HG03060 (cell line): ENCODE data around the gene WWOX.

ENCODE experiments used
- ATAC-seq: cut with Tn5 transposase; IDR thresholded peaks from one replicate; pipeline ENCODE4 v1.9.1; 2021; ENCODE audit warnings: low read depth, moderate number of reproducible peaks; ENCODE audit not compliant: unreplicated experiment

Gene WWOX

DNA sequence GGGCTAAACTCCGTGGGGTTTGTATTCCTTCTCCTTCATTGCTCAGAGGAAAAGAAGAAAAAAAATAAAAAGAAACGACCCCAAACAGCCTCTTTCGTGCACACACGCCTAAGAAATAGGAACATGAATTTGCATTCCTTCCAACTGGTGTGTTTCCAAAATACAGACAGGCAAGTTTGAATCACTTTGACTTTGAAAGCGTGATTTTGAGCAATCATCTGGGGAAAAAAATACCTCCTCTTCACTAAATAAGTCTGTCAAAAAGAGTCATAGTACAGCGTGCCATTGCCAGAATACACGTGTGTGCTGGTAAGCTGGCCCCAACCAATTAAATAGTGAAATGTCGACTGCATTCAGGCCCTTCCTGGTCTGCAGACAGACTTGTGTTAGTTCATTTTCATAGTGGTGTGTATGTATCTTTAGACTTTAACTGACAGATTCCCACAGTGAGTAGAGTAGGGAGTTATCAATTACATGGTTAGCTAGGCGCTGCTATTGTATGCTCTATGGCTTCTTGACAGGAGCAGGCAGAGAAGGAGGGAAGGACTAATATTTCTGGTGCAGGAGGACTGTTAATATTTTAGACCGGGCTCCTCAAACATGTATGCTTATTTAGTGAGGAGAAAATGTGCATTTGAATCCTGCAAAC lies 882.8 kb downstream of the WWOX start:
- no peak for ATAC-seq

DNA sequence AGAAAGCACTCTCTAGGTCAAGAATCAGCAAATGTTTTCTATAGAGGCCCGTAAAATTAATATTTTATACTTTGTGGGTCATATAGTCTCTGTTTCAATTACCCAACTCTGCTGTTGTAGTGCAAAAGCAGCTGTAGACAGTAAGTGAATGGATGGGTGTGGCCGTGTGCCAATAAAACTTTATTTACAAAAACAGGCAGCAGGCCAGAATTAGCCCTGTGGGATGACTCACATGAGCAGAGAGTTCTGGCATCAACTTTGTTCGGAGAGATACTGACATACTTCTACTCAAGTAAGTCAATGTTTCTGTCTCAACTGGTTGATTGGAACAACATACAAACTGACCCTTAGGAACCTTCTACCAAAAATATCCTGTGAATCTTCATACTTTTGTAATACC lies 884.9 kb downstream of the WWOX start:
- ATAC-seq, result no peak

DNA sequence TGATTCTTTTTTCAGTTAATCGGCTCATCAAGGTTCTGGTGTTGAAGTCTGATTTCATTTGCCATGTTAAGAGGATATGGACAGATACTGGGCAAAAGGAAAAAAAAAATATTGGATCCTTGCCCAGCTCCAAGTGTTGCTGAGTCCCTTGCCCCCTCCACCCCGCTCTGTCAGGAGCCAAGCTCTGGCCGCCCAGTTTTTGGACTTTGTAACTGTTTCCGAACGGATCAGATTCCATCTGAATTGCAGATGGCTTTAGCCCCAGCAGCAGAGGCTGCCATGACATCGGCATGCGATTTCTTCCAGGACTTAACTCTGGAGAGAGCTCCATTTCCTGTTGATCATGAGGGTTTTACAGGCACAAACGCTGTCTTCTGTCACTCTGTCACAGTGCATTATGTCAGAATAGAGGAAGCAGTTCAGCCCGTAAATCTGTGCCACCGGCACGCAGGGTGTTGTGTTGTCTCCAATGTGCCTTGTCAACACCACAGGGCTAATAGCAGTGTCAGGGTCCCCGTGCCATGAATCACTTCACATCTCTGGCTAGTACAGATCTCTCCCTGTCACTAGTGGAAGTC lies 885.5 kb downstream of the WWOX start:
- ATAC-seq, result no peak

DNA sequence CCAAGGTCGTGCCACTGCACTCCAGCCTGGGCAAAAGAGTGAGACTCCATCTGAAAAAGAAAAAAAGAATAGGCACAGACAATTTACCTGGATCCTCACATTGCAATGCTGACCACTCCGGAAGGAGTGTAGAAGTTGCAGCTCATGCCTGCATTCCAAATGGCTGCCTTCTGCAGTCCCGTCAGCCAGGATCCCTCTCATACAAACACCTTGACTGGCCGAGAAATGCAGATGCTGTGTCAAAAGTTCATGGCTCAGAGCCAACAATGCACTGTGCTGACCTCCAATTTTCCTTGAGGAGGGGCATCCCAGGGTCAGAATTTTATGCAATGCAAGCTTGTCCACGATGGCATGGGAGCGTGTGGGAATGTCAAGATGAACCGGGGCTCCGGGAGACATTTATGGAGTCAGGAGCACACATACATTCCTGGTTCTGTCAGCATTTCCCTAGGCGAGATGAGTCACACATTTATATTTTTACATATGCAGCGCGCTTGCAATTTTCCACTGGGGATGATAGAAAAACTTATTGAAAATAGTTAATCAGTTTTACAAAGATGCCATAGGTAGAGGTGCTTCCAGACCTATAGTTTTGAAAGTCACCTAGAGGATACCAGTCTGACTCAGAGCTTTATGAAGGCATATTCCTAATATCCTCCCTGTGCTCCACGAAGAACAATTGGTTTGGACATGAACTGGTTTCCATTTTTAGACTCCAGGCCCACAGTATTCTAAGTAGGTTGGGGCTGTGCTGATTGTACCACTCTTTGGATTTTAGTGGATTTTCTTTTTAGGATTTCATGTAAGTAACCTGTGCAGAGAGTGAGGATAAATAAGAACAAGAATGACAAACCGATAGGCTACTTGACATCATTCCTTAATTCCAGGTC lies 886.5 kb downstream of the WWOX start:
- no peak for ATAC-seq

DNA sequence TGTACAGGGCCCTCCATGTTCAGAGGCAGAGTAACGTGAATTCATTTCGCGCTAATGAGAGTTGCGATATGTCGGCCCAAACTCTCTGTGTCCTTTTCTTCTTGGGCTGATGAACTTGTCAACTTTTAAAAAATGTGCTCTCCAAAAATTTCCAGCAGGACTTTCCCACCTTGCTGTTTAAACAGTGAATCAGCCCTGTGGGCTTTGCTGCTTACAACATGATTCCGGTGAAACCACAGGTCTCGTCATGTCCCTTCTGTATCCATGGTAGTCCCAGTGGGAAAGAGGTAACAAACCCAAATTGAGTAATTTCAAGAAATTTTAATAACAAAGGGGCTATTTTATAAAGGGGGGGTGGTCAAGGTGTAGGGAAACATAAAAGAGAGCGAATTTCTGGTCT lies 888.2 kb downstream of the WWOX start:
- no peak for ATAC-seq

DNA sequence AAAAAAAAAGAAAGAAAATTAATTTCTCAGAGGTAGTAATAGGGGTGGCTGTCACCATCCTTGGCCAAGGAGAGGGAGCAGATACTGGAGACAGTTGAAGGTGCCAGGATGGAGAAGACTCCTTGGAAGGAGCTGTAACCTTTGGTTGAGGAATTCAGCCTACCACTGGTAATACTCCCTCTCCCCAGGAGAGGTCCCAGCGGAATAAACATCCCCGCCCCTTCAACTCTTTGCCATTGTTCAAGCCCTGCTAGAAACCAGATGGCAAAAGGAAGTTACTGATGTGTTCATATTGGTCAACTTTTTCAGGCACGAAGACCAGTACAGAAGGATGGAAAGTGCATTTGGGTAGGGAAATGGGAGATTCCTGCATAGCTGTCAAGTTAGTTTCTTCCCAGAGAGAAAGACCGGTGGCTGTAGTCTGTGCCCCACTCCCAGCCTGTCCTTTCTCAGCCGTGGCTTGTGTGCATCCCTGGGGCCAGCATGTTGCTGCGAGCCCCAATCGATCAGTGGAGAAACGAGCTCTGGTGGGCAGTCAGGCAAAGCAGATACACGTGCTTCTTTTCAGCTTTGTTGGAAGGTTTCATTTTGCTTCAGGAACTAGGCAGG lies 889.0 kb downstream of the WWOX start:
- ATAC-seq, result no peak

DNA sequence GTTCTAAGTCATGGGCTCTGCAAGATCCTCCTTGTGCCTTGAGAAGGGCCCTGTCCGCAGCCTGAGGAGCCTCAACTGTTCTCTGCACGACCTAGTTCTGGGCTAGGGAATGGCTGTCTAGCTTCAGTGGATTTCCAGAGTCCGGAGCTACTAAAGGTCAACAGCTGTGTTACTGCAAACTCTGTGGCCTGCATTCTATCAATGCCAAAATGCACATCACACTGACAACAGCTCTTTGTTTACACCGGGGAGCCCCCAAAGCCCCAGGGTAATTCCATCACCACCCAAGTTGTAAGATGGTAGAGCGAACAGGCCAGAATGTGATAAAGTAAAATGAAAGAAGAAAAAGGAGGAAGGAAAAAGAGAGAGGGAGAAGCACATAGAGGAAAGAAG lies 890.9 kb downstream of the WWOX start:
- ATAC-seq, result no peak

DNA sequence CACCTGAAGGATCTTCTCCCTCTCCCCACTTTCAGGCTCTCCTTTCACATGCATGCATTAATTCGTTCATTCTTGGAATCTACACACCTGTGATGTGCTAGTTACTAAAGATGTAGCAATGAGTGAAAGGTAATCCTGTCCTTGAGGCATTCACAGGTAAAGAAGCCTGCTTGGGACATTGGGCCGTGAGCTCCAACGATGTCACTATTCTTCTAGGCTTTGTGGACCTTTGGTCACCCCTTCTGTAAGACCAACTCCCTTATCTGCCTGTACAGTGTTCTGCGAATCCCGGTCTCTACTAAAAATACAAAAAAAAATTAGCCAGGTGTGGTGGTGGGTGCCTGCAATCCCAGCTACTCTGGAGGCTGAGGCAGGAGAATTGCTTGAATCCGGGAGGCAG lies 892.5 kb downstream of the WWOX start:
- no peak for ATAC-seq

DNA sequence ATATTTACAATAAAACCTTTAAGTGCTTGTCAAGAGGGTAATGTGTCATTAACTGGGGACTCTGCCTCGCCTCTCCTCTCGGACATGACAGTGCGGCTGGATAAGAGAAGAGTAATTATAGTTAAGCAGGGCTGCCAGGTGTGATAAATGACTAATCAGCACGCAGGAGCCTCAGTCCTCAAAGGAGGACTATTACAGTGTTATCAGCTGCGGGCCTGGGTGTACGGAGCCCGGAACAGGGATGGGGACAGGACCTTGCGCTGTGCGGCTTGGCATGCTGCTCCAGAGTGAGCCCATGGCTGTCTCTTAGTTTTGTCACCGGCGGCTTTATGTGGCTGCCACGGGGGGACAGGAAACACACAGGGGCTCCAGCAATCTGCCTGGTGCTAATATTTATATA lies 893.9 kb downstream of the WWOX start:
- no peak for ATAC-seq

DNA sequence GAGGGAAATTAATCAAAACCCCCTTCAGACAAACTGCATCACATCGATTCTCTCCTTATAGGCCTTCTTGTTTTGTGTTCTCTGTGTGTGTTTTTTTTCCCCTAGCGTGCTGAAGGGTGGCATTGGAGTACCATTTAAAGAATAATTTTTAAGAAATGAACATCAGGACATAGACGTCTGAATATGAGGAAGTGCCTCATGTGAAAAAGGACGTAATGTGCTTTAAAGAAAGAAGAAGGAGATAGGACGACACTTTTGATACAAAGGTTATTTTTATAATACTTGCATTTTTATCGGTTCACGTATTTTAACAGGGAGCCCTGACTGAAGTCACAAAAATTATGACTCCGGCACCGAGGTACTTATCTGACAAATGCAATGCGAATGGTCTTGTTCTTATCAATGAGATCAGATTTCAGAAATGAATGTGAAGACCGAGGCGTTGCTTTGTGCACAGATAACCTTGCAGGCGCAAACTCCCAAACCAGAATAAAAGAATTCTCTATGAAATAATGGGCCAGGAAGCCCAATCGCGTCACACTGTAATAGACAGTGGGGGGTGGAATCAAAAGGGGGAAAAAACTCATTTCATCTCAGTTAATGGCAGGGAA lies 894.8 kb downstream of the WWOX start:
- no peak for ATAC-seq

DNA sequence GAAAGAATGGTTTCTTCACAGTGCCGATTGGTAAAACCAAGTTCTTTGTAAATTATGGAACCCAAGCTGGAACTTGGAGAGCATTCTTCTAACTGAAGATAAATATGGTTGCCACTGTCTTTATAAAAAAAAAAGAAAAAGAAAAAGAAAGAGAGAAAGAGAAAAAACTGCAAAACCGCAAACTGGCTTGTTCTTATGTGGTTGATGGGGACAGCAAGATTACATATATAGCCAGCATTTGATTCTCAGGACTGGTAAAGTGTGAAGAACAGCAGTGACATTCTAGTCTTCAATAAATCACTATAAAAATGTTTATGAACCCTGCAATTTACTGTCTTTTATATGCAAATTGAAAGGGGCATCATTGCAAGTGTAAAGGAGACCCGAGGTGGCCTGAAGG lies 896.0 kb downstream of the WWOX start:
- ATAC-seq, result no peak

DNA sequence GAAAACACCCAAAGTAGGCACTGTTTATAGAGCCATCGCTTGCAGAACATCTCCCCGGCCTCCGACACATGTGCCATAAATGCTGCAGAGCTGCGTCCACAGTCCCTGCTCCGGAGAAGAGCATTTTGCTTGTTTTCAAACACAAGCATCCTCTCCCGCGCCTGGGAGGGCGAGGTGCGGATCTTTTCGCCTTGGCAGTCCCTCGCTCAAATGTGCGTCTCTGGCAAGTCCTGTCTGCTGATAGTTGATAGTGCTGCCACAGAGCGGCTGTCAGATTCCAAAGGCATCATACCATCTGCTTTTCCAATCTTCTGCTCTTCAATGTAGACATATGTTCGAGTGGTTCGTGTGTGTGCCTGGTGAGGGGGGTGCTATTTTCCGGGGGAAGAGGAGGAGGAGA lies 897.3 kb downstream of the WWOX start:
- no peak for ATAC-seq

DNA sequence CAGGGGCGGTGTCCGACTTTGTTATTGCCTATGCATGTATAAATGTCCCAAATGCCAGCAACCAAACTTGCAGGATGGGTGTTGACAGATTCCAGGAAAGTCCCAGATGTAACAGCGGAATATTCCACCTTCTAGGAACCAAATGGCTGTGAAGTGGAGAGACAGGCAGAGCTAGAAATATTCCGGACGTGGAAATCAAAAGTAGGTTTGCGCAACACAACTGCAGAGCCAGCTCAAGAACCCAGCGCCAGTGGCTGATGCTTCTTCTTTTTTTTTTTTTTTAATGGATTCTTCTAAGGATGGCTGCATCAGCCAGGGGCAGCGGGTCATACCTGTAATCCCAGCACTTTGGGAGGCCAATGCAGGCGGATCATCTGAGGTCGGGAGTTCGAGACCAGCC lies 899.4 kb downstream of the WWOX start:
- no peak for ATAC-seq

DNA sequence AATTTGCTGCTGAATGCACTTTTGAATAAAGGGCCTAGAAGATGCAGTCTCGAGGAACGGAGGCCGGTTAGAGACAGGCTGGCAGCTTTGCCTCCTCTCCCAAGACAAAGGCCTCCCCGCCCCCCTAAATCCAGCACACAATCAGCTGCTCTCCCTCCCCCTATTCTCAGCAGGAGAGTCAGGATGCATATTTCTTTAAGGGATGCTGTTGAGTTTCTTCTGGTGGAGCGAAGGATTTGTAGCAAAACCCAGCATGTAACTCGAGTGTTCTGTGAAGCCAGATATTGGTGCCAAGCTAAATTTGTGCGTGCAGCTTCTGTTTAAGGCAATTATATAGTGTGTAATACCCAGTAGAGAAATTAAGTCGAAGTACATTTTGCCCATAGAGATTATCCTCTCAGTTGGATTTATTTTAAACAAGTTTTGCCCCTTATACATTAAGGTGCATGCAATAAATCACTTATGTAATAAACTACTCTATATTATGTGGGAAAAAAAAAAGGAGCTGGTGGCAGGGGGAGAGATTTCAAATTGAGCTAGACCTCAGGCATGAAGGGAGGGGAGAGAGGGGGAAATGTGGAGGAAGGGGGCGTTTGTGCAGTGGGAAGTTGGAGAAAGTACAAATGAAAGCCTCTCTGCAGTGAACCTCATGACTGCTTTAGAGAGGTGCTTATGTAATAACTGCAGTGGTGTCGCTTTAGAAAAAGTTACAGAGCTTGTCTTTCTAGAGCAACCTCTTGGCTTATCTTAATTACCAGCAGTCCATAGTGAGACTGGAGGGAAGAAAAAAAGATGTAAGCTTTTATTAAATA lies 901.9 kb downstream of the WWOX start:
- ATAC-seq, result no peak

DNA sequence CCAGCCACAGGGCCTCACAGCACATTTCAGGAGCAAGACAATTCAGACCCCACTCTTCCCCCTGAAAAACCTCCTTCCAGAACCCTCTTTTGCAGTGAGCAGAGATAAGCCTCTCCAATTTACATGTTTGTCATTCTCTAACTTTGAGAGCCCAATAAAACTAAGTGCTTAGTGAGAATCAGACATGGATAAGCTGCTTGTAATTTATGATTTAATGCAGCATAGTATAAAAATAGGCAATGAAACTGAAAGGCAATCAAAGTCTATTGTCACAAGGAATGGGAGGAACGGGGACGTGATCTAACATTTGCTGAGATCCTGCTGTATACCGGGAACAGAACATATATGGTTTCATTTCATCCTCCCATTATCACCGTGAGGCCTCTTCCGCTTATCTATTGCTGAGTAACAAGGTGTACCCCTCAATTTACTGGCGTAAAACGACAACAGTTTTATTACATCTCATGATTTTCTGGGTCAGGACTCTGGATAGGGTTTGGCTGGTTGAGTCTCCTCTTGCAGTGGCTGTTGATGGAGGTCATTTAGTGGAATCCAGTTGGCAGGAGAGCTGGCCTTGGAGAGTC lies 903.7 kb downstream of the WWOX start:
- ATAC-seq, result no peak

DNA sequence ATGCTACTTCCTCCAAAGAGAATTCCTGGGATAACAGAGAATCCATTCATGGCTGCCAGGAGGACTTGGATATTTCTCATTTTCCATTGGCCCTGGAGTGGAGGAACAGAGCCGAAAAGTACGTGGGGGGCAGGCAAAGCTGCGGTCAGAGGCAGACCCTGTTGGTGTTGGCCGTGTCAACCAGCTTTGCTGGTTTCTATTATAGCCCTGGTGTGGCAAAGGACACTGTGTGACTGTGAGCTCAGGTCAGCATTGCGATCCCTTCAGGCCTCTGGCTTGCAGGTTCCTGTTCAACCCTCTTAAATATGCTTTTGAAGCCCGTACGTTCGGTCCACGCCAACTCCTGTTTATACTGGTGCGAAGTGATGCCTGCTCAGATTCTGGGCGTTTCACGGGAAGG lies 904.9 kb downstream of the WWOX start:
- no peak for ATAC-seq

DNA sequence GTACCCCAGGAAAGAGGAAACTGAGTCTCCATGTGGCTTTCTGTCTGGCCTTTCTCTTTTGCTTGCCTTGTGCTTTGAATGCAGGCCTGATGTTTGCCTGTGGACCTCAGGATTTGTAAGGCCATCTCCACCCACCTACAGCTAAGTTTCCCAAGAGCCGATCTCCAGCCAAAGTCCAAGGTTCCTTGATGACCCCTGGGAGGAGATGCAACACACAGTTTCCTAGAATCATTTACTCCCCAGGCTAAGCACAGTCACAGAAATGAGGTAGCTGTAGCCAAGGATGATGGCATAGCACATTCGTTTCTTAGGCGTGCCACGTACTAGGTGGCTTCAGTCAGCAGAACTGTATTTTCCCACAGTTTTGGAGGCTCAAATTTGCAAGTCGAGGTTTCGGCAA lies 905.6 kb downstream of the WWOX start:
- ATAC-seq, result no peak

DNA sequence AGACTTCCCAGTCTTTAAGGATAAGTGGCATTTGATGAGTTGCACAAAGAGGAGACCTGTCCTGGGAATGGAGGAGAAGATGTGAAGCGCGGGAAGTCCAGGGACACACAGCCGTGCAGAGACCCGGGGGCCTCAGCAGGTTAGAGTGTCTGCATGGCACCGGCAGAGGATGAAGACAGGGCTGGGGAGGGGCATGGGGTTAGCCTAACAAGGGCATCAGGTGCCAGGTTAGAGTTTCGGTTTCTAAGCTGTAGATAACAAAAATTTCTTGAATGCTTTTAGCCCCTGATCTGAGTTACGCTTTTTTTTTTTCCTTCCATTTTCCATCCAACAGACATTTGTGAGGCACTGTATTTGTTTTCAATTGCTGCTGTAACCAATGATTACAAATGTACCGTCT lies 906.8 kb downstream of the WWOX start:
- ATAC-seq, result no peak

DNA sequence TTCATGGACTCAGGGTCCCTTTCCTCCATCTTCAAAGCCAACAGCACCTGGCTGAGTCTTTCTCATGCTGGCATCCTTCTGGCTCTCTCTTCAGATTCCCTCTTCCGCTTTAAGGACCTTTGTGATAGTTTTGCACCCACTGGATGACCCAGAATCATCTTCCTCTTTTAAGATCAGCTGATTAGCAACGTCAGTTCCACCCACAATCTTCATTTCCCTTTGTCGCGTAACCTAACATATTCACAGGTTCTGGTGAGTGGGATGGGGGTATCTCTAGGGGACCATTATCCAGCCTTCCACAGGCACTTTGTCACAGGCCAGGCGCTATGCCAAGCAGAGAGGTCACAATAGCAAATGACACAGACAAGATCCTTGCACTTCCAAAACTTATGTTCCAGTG lies 907.3 kb downstream of the WWOX start:
- no peak for ATAC-seq

DNA sequence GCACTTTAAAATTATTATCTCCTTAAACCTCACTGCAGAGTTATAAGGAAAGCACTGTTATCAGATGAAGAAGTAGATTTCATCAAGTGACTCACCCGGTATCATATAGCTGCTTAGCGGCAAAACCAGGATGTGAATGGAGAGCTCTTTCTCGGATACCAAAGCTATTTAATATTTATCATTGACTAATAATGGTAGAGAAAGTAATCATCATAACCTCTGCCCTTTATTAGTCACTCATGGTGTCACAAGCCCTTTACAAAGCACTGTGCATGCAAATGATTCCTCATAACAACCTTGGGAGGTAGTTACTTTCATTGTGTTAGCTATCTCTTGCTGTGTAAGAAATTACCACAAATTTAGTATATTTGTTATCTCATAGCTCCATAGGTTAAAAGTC lies 908.2 kb downstream of the WWOX start:
- peak; percentile 89 for ATAC-seq
